ENCODE results near the gene ZSWIM1. TPM values are rescaled to one million over a fixed set of nuclear protein-coding genes. Genes with fewer than 3 reads are reported as not detected.

ZSWIM1 gene
- total and polyA plus RNA-seq, 2 donors from 2014 or later = 6.7 to 13.1 TPM

DNA sequence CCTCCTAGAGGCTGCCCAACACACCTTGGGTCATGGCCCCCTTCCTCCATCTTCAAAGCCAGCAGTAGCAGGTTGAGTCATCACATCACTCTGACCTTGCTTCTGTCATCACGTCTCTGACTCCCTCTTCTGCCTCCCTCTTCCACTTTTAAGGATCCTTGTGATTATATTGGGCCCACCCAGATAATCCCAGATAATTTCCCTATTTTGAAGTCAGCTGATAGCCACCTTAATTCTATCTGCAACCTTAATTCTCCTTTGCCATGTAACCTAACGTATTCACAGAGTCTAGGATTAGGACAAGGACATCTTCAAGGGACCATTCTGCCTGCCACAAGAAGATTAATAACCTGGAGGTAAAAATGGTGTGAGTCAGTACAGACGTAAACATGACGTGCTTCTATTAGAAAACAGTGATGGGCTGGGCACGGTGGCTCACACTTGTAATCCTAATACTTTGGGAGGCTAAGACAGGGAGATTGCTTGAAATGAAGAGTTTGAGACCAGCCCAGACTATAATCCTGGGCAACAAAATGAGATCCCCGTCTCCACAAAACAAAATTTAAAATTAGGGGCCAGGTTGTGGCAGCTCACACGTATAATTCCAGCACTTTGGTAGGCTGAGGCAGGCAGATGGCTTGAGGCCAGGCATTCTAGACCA is 20.3 kb upstream of the ZSWIM1 start:
- FAIRE-seq (no peak), DNase-seq (no peak)
- H3K36me3 ChIP-seq (ENCODE audit: control insufficient read depth in 2 of 3, insufficient read depth in 3 of 3, low read length in 3 of 3) = no peaks in the 10 kb centered on the region
- H3K4me3 ChIP-seq (ENCODE audit: low read length in 3 of 3) = no peak overlapping the region
- peaks cover 0 to 21% (median 7%) of the 10 kb centered on the region in 3 donors for H3K4me1 ChIP-seq (ENCODE audit: control insufficient read depth in 2 of 3, insufficient read depth in 2 of 3, low read depth in 1 of 3, low read length in 3 of 3)
- TF ChIP-seq, protein P1, sequence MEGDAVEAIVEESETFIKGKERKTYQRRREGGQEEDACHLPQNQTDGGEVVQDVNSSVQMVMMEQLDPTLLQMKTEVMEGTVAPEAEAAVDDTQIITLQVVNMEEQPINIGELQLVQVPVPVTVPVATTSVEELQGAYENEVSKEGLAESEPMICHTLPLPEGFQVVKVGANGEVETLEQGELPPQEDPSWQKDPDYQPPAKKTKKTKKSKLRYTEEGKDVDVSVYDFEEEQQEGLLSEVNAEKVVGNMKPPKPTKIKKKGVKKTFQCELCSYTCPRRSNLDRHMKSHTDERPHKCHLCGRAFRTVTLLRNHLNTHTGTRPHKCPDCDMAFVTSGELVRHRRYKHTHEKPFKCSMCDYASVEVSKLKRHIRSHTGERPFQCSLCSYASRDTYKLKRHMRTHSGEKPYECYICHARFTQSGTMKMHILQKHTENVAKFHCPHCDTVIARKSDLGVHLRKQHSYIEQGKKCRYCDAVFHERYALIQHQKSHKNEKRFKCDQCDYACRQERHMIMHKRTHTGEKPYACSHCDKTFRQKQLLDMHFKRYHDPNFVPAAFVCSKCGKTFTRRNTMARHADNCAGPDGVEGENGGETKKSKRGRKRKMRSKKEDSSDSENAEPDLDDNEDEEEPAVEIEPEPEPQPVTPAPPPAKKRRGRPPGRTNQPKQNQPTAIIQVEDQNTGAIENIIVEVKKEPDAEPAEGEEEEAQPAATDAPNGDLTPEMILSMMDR (IDR thresholded peaks at IDR 0.05; ENCODE audit: borderline replicate concordance, extremely low read depth, insufficient read depth) = no peak
- H3K27ac ChIP-seq (ENCODE audit: low read depth in 2 of 2, low read length in 2 of 2) = no peak overlapping the region
- H3K9me3 ChIP-seq (ENCODE audit: control insufficient read depth in 2 of 3, insufficient read depth in 1 of 3, low read length in 3 of 3) = no peaks in the 10 kb centered on the region
- H3K9ac ChIP-seq (ENCODE audit: low read length in 3 of 3) = no peak overlapping the region
- intact Hi-C loops (cut with DNase I) = no loop called here
- no peaks in the 10 kb centered on the region for H3K27me3 ChIP-seq (ENCODE audit: control insufficient read depth, insufficient read depth, low read length)

DNA sequence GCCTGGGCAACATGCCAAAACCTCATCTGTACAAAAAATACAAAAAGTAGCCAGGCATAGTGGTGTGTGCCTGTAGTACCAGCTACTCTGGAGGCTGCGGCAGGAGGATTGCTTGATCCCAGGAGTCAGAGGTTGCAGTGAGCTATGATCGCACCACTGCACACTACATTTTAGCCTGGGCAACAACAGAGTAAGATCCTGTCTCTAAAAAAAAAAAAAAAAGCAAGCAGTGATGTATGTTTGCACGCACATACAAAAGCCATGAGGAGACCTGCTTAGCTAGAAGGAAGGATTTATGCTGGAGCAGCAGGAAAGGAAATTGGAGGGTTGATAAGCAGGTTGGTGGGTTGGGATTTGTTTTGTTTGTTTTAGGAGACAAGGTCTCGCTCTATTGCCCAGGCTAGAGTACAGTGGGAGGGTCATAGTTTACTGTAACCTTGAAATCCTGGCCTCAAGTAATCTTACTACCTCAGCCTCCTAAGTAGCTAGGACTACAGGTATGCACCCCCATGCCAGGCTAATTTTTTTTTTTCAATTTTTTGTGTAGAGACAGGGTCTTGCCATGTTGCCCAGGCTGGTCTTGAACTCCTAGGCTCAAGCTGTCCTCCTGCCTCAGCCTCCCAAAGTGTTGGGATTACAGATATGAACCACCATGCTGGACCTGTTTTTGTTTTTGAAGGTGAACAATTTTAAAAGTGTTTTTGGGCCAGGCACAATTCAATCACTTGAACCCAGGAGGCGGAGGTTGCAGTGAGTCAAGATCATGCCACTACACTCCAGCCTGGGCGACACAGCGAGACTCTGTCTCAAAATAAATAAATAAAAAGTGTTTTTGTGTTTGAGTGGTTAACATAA is 19.6 kb upstream of the ZSWIM1 start:
- Histone ChIP-seq H3K4me1 (ENCODE audit: control insufficient read depth in 2 of 3, insufficient read depth in 2 of 3, low read depth in 1 of 3, low read length in 3 of 3) (peaks cover 0 to 14% (median 0%) of the 10 kb centered on the region in 3 donors), H3K27me3 (ENCODE audit: control insufficient read depth, insufficient read depth, low read length) (no peaks in the 10 kb centered on the region), H3K36me3 (ENCODE audit: control insufficient read depth in 2 of 3, insufficient read depth in 3 of 3, low read length in 3 of 3) (no peaks in the 10 kb centered on the region), H3K9ac (ENCODE audit: low read length in 3 of 3) (no peak overlapping the region), H3K9me3 (ENCODE audit: control insufficient read depth in 2 of 3, insufficient read depth in 1 of 3, low read length in 3 of 3) (no peaks in the 10 kb centered on the region), H3K27ac (ENCODE audit: low read depth in 2 of 2, low read length in 2 of 2) (no peak overlapping the region), H3K4me3 (ENCODE audit: low read length in 3 of 3) (no peak overlapping the region)
- intact Hi-C loops (cut with DNase I) = no loop called here
- DNase-seq (peak in 1 of 5 donors; percentile 23), FAIRE-seq (no peak)
- TF ChIP-seq, protein P1 (IDR thresholded peaks at IDR 0.05; ENCODE audit: borderline replicate concordance, extremely low read depth, insufficient read depth) = no peak

DNA sequence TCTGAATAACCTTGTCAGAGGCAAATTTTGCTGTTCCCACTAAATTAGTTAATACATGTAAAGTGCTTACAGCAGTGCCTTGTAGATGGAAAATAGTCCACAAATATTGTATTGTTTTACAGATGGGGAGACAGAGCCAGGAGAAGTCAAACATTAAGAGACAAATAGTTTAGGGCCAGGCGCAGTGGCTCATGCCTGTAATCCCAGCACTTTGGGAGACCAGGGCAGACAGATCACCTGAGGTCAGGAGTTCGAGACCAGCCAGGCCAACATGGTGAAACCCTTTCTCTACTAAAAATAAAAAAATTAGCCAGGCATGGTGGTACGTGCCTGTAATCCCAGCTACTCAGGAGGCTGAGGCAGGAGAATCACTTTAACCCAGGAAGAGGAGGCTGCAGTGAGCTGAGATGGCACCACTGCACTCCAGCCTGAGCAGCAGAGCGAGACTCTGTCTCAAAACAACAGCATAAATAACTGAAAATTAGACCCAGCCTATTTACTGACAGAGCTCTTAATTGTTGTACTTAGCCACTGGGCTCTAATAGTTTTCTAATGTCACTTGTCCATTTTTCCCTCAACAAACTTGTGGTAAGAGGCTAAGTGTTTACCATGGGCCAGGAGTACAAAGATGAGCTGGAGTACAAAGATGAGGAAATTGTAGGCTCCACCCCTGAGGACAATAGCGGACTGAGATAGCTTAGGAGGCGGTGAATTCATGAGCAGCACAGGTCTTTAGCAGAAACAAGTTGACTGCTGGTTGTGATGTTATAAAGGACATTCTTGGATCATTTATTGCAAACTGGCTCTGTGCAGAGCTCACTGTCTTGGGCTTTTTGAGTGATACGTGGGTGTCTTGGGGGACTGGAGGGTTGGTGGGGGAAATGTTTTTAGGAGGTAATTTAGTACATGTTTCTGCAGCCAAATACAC is 17.2 kb upstream of the ZSWIM1 start:
- TF ChIP-seq, protein P1 (IDR thresholded peaks at IDR 0.05; ENCODE audit: borderline replicate concordance, extremely low read depth, insufficient read depth) = no peak
- peaks cover 0 to 6% (median 0%) of the 10 kb centered on the region in 3 donors for H3K4me1 ChIP-seq (ENCODE audit: control insufficient read depth in 2 of 3, insufficient read depth in 2 of 3, low read depth in 1 of 3, low read length in 3 of 3)
- no peaks in the 10 kb centered on the region for H3K27me3 ChIP-seq (ENCODE audit: control insufficient read depth, insufficient read depth, low read length)
- DNase-seq = no peak
- FAIRE-seq = no peak
- intact Hi-C loops (cut with DNase I) = no loop called here
- no peaks in the 10 kb centered on the region for H3K9me3 ChIP-seq (ENCODE audit: control insufficient read depth in 2 of 3, insufficient read depth in 1 of 3, low read length in 3 of 3)
- H3K9ac ChIP-seq (ENCODE audit: low read length in 3 of 3) = no peak overlapping the region
- H3K4me3 ChIP-seq (ENCODE audit: low read length in 3 of 3) = no peak overlapping the region
- no peaks in the 10 kb centered on the region for H3K36me3 ChIP-seq (ENCODE audit: control insufficient read depth in 2 of 3, insufficient read depth in 3 of 3, low read length in 3 of 3)
- H3K27ac ChIP-seq (ENCODE audit: low read depth in 2 of 2, low read length in 2 of 2) = no peak overlapping the region

Data from kidney (tissue), 14 donors.